Endothelial cell of umbilical vein (primary cell): ENCODE data around the gene RRP15. TPM values are rescaled to one million over a fixed set of nuclear protein-coding genes. Genes with fewer than 3 reads are reported as not detected.

ENCODE experiments used
- BruUV-seq: library from RNA; stranded (reverse); fragments of 400-500 nt; replicated peaks from 2 replicates; lab custom pipeline; 2021; lab: Mats Ljungman, UMichigan
- CTCF ChIA-PET: fragments of 300-600, 350-600 bp; sonication (Branson Sonifier 250); formaldehyde crosslinking; loops from one replicate; lab custom pipeline; 2021; ENCODE audit warnings: antibody characterized with exemption, inconsistent platforms; lab: Charles Lee
- POLR2A ChIA-PET: fragments of 300-600, 350-600 bp; sonication (Branson Sonifier 250); formaldehyde crosslinking; loops from one replicate; lab custom pipeline; 2021; ENCODE audit warnings: antibody characterized with exemption, inconsistent platforms; lab: Charles Lee
- DNase-seq: peaks from one replicate; pipeline ENCODE4 v3.0.0-alpha.2; 2011; ENCODE audit warnings: low read depth, low spot score
- FAIRE-seq: peaks from 2 replicates; lab custom pipeline; 2011; peaks lifted over from hg19 to GRCh38; lab: Jason Lieb, UNC
- H2AFZ ChIP-seq: 2 replicates; pipeline ENCODE4 v1.6.0; 2012; ENCODE audit warnings: low read depth, low read length, control low read depth, inconsistent platforms
- H3K27ac ChIP-seq: 2 replicates; pipeline ENCODE4 v1.5.1; 2011; ENCODE audit warnings: low read depth, mild to moderate bottlenecking, control low read depth, low read length, moderate library complexity; ENCODE audit not compliant: insufficient read depth
- H3K27me3 ChIP-seq, 2 experiments: 2 replicates each; pipeline versions ENCODE4 v1.6.0 to v1.6.1; 2011; ENCODE audit warnings: low read length in 2 of 2, mixed read lengths in 1 of 2; ENCODE audit not compliant: control insufficient read depth in 2 of 2, insufficient read depth in 2 of 2
- H3K36me3 ChIP-seq, 2 experiments: 2 replicates in 1 of 2; 3 replicates in 1 of 2; pipeline ENCODE4 v1.5.1; 2011; ENCODE audit warnings: low read length in 2 of 2, mild to moderate bottlenecking in 1 of 2, moderate library complexity in 1 of 2; ENCODE audit not compliant: control insufficient read depth in 2 of 2, insufficient read depth in 2 of 2; ENCODE audit errors: extremely low read depth in 1 of 2
- H3K4me1 ChIP-seq: 3 replicates; pipeline ENCODE4 v1.5.1; 2011; ENCODE audit warnings: mild to moderate bottlenecking, low read length; ENCODE audit not compliant: control insufficient read depth, insufficient read depth; ENCODE audit errors: extremely low read depth
- H3K4me2 ChIP-seq: 2 replicates; pipeline ENCODE4 v1.6.1; 2011; ENCODE audit warnings: low read length, control low read depth, mixed read lengths; ENCODE audit not compliant: insufficient read depth
- H3K4me3 ChIP-seq, 3 experiments: fragments of 200-600 bp in 1 of 3; sonication (generic), shearing (Covaris generic) in 1 of 3; replicated peaks in 1 of 3; 2 replicates each; pipeline ENCODE4 v1.5.1; 2011 to 2016; ENCODE audit warnings: control low read depth in 3 of 3, low read length in 3 of 3, mild to moderate bottlenecking in 2 of 3, inconsistent platforms in 1 of 3, low read depth in 1 of 3, moderate library complexity in 1 of 3; ENCODE audit not compliant: insufficient read depth in 1 of 3
- H3K79me2 ChIP-seq: 2 replicates; pipeline ENCODE4 v1.6.0; 2012; ENCODE audit warnings: low read length, inconsistent platforms; ENCODE audit not compliant: control insufficient read depth, insufficient read depth
- H3K9ac ChIP-seq: replicated peaks from 2 replicates; pipeline ENCODE3; 2011; ENCODE audit warnings: low read length, control low read depth; ENCODE audit not compliant: insufficient read depth; ENCODE audit errors: extremely low read depth
- H3K9me1 ChIP-seq: replicated peaks from 3 replicates; pipeline ENCODE4 v1.6.0; 2011; ENCODE audit warnings: mild to moderate bottlenecking, low read length; ENCODE audit not compliant: control insufficient read depth, insufficient read depth; ENCODE audit errors: extremely low read depth
- H3K9me3 ChIP-seq: replicated peaks from 2 replicates; pipeline ENCODE4 v1.5.1; 2012; ENCODE audit warnings: low read length, inconsistent platforms; ENCODE audit not compliant: control insufficient read depth, insufficient read depth
- H4K20me1 ChIP-seq: replicated peaks from 2 replicates; pipeline ENCODE3; 2011; ENCODE audit warnings: mild to moderate bottlenecking, low read length; ENCODE audit not compliant: control insufficient read depth, insufficient read depth; ENCODE audit errors: extremely low read depth
- CTCF ChIP-seq, 2 donors: IDR thresholded peaks; 1 replicate in 1 of 2; 2 replicates in 1 of 2; pipeline ENCODE4 v1.5.1; 2011; ENCODE audit warnings: low read length in 2 of 2, mild to moderate bottlenecking in 2 of 2, moderate library complexity in 2 of 2, control low read depth in 1 of 2, inconsistent platforms in 1 of 2, low read depth in 1 of 2; ENCODE audit not compliant: insufficient read depth in 1 of 2; ENCODE audit errors: extremely low read depth in 1 of 2
- FOS ChIP-seq: IDR thresholded peaks from 2 replicates; pipeline ENCODE4 v1.6.1; 2011; ENCODE audit warnings: mild to moderate bottlenecking, low read length, moderate library complexity, borderline replicate concordance; ENCODE audit not compliant: insufficient read depth
- GATA2 ChIP-seq: IDR thresholded peaks from 2 replicates; pipeline ENCODE4 v1.7.0; 2011; ENCODE audit warnings: low read depth, mild to moderate bottlenecking, moderate library complexity, mixed read lengths, low read length; ENCODE audit not compliant: insufficient read length, insufficient read depth
- JUN ChIP-seq: IDR thresholded peaks from 2 replicates; pipeline ENCODE4 v1.6.1; 2011; ENCODE audit warnings: borderline replicate concordance, low read depth; ENCODE audit not compliant: insufficient read length, insufficient read depth
- MAX ChIP-seq: IDR thresholded peaks from 2 replicates; pipeline ENCODE4 v1.6.1; 2011; ENCODE audit not compliant: insufficient read depth, insufficient read length
- POLR2A ChIP-seq: IDR thresholded peaks from 2 replicates; pipeline ENCODE4 v1.6.1; 2012; ENCODE audit warnings: low read depth, mild to moderate bottlenecking, control low read depth, low read length
- POLR2AphosphoS5 ChIP-seq: IDR thresholded peaks from 2 replicates; pipeline ENCODE4 v1.6.1; 2012; ENCODE audit warnings: low read depth, mild to moderate bottlenecking, control low read depth, low read length, moderate library complexity; ENCODE audit not compliant: insufficient read depth
- dilution Hi-C: fragments of 300-500 bp; cut with MboI; formaldehyde crosslinking; loops from one replicate; pipeline ENCODE4 v1.15.0; 2019; ENCODE audit warnings: low sequenced_read_pairs; ENCODE audit not compliant: extremely low pct_ligation_motif_present
- intact Hi-C: fragments of 100-400 bp; cut with micrococcal nuclease; formaldehyde crosslinking; loops from one replicate; pipeline ENCODE4 v1.10.0; 2022
- polyA plus RNA-seq, 4 experiments: library from polyadenylated mRNA; depleted of rRNA in 3 of 4; stranded (reverse) in 3 of 4; unstranded in 1 of 4; fragments of >200 nt; gene quantifications; 2 replicates each; pipeline versions ENCODE4 v1.2.1 to v1.2.3, GENCODE V29; 2011 to 2012; ENCODE audit warnings: missing spikeins in 1 of 4
- total RNA-seq: library from RNA; stranded (reverse); gene quantifications from 2 replicates; pipeline ENCODE4 v1.2.3, GENCODE V29; 2021

RRP15 gene
- total and polyA plus RNA-seq, 2 donors (not counting 3 experiments of a cell fraction or from before 2014, with no cell fraction given), result 1.0 to 17.3 TPM

- TF ChIP-seq GATA2 (no peak), POLR2AphosphoS5 (no peak), CTCF (IDR thresholded peaks at IDR 0.05; ENCODE audit: extremely low read depth in 1 of 2, insufficient read depth in 1 of 2, low read depth in 1 of 2, low read length in 2 of 2) (no peak), JUN (no peak)
- CTCF ChIA-PET, result interaction anchor here (1.0 to 1.9 kb wide), 4 partner anchors 9 to 743 kb away, joined by 3 to 4 read pairs (median 3); no protein-coding TSS in a partner anchor
- intact Hi-C loops, result no loop called here
Measured at GRCh38 chr1:218323568-218324225, 38.6 kb downstream of the RRP15 start.

GRCh38 chr1:218324226-218324580 lies 39.1 kb downstream of the RRP15 start:
- no peak overlapping the region for H3K4me3 ChIP-seq
- no peaks in the 10 kb centered on the region for H4K20me1 ChIP-seq
- no peaks in the 10 kb centered on the region for H3K4me1 ChIP-seq
- no peak overlapping the region for H2AFZ ChIP-seq
- H3K79me2 ChIP-seq, result peaks cover 4% of the 10 kb centered on the region
- dilution Hi-C loops (no loop called here), intact Hi-C loops (no loop called here)
- H3K36me3 ChIP-seq, result no peaks in the 10 kb centered on the region
- no peak overlapping the region for H3K9ac ChIP-seq
- BruUV-seq, result no TSS peak
- POLR2A ChIA-PET, result no interaction called here
- TF ChIP-seq FOS (no peak), POLR2A (no peak), POLR2AphosphoS5 (no peak), MAX (no peak)
- H3K4me2 ChIP-seq, result no peak overlapping the region
- DNase-seq (no peak), FAIRE-seq (no peak)
- no peaks in the 10 kb centered on the region for H3K9me3 ChIP-seq
- H3K27me3 ChIP-seq, result no peaks in the 10 kb centered on the region
- H3K27ac ChIP-seq, result no peak overlapping the region
- no peaks in the 10 kb centered on the region for H3K9me1 ChIP-seq
- CTCF ChIA-PET, result no interaction called here

More at GRCh38 chr1:218323568-218324225, 38.6 kb downstream of the RRP15 start:
- Histone ChIP-seq H3K27me3 (no peaks in the 10 kb centered on the region), H4K20me1 (no peaks in the 10 kb centered on the region), H3K9me1 (no peaks in the 10 kb centered on the region), H3K9ac (no peak overlapping the region), H3K4me1 (no peaks in the 10 kb centered on the region), H3K4me3 (no peak overlapping the region), H3K36me3 (no peaks in the 10 kb centered on the region), H3K79me2 (peaks cover 4% of the 10 kb centered on the region), H3K9me3 (no peaks in the 10 kb centered on the region), H3K27ac (no peak overlapping the region), H3K4me2 (no peak overlapping the region), H2AFZ (no peak overlapping the region)
- dilution Hi-C loops, result no loop called here
- no TSS peak for BruUV-seq
- DNase-seq (no peak), FAIRE-seq (no peak)
- POLR2A ChIA-PET, result no interaction called here
